Suprapubic skin (tissue), 4 donors: Measurements from ENCODE around the gene AKAP8L. TPM values are rescaled to one million over a fixed set of nuclear protein-coding genes. Genes with fewer than 3 reads are reported as not detected.

ENCODE experiments used
- DNase-seq, 2 donors: peaks; one replicate each; pipeline ENCODE4 v3.0.0-alpha.2; 2019; ENCODE audit warnings: low spot score in 2 of 2
- H3K27ac ChIP-seq: fragments of 200-600 bp; sonication (generic); one replicate; pipeline ENCODE4 v1.5.1; 2019
- H3K27me3 ChIP-seq: fragments of 200-600 bp; sonication (generic); one replicate; pipeline ENCODE4 v1.5.1; 2019
- H3K36me3 ChIP-seq: fragments of 200-600 bp; sonication (generic); one replicate; pipeline ENCODE4 v1.5.1; 2019
- H3K4me1 ChIP-seq: fragments of 200-600 bp; sonication (generic); one replicate; pipeline ENCODE4 v1.5.1; 2019
- H3K4me3 ChIP-seq: fragments of 200-600 bp; sonication (generic); one replicate; pipeline ENCODE4 v1.5.1; 2019; ENCODE audit warnings: mild to moderate bottlenecking
- H3K9me3 ChIP-seq: fragments of 200-600 bp; sonication (generic); one replicate; pipeline ENCODE4 v1.5.1; 2019
- CTCF ChIP-seq, 2 donors: fragments of 200-600 bp in 1 of 2; fragments of 450-650 bp in 1 of 2; sonication (generic) in 1 of 2; IDR thresholded peaks; one replicate each; pipeline ENCODE4 v1.5.1; 2016 to 2019; ENCODE audit warnings: antibody characterized with exemption in 2 of 2, mild to moderate bottlenecking in 1 of 2, moderate library complexity in 1 of 2
- EP300 ChIP-seq: sonication (generic); formaldehyde crosslinking; IDR thresholded peaks from one replicate; pipeline ENCODE4 v1.6.1; 2017; ENCODE audit warnings: antibody characterized with exemption
- POLR2A ChIP-seq, 2 donors: fragments of 450-650 bp; IDR thresholded peaks; one replicate each; pipeline ENCODE4 v1.6.1; 2017; ENCODE audit warnings: antibody characterized with exemption in 2 of 2, mild to moderate bottlenecking in 2 of 2, moderate library complexity in 2 of 2
- POLR2AphosphoS5 ChIP-seq, 3 donors: sonication (generic); formaldehyde crosslinking; IDR thresholded peaks; one replicate each; pipeline ENCODE4 v1.6.1; 2017; ENCODE audit warnings: antibody characterized with exemption in 3 of 3
- WGBS: methylation state at CpG from one replicate; pipeline ENCODE4 v1.1.5; 2018; 5-methylcytosine and 5-hydroxymethylcytosine counted together
- total RNA-seq, 4 donors: library from RNA; depleted of rRNA; stranded (reverse); fragments of >200 nt; gene quantifications; one replicate each; pipeline ENCODE4 v1.1.0, GENCODE V29; 2016

AKAP8L gene
- total RNA-seq, 4 donors from 2014 or later: 97.5 to 259 (median 118) TPM

- H3K36me3 ChIP-seq: peaks cover 12% of the 10 kb centered on the region
- H3K4me1 ChIP-seq: peaks cover 61% of the 10 kb centered on the region
- peak overlapping the region; percentile 92 for H3K27ac ChIP-seq
- H3K27me3 ChIP-seq: no peaks in the 10 kb centered on the region
- no peak for TF ChIP-seq EP300
- TF ChIP-seq POLR2A (IDR thresholded peaks at IDR 0.05): no peak
- no peak for TF ChIP-seq POLR2AphosphoS5 (IDR thresholded peaks at IDR 0.05)
- TF ChIP-seq CTCF (IDR thresholded peaks at IDR 0.05): no peak
- no peaks in the 10 kb centered on the region for H3K9me3 ChIP-seq
- 0% methylated on average over 21 of the region's 22 CpGs for WGBS
- peak in 1 of 2 donors; percentile 74 for DNase-seq
- H3K4me3 ChIP-seq: peak overlapping the region; percentile 65
Measured at GRCh38 chr19:15378534-15379082, 40.2 kb downstream of the AKAP8L start.

GRCh38 chr19:15374796-15375440 is 43.9 kb downstream of the AKAP8L start:
- Histone ChIP-seq H3K27ac (peak overlapping the region; percentile 52), H3K4me3 (peak overlapping the region; percentile 11), H3K36me3 (peaks cover 48% of the 10 kb centered on the region), H3K9me3 (no peaks in the 10 kb centered on the region), H3K4me1 (peaks cover 48% of the 10 kb centered on the region), H3K27me3 (no peaks in the 10 kb centered on the region)
- TF ChIP-seq CTCF (IDR thresholded peaks at IDR 0.05): no peak
- no peak for TF ChIP-seq POLR2AphosphoS5 (IDR thresholded peaks at IDR 0.05)
- no peak for TF ChIP-seq EP300
- no peak for TF ChIP-seq POLR2A (IDR thresholded peaks at IDR 0.05)
- DNase-seq: no peak
- 57% methylated on average over 10 of the region's 24 CpGs for WGBS

- H3K4me3 ChIP-seq: peak overlapping the region; percentile 11
- no peaks in the 10 kb centered on the region for H3K9me3 ChIP-seq
- peaks cover 48% of the 10 kb centered on the region for H3K4me1 ChIP-seq
- no peaks in the 10 kb centered on the region for H3K27me3 ChIP-seq
- DNase-seq: no peak
- peak overlapping the region; percentile 52 for H3K27ac ChIP-seq
- no CpG with 5 or more reads among the region's 21 CpGs for WGBS
- peaks cover 55% of the 10 kb centered on the region for H3K36me3 ChIP-seq
- no peak for TF ChIP-seq EP300
- no peak for TF ChIP-seq POLR2AphosphoS5 (IDR thresholded peaks at IDR 0.05)
- TF ChIP-seq CTCF (IDR thresholded peaks at IDR 0.05): no peak
- TF ChIP-seq POLR2A (IDR thresholded peaks at IDR 0.05): no peak
Measured at GRCh38 chr19:15374105-15374651, 44.6 kb downstream of the AKAP8L start.

GRCh38 chr19:15373644-15374043 is 45.1 kb downstream of the AKAP8L start:
- WGBS: 80% methylated on average over 9 of the region's 22 CpGs
- Histone ChIP-seq H3K27me3 (no peaks in the 10 kb centered on the region), H3K4me1 (peaks cover 48% of the 10 kb centered on the region), H3K9me3 (no peaks in the 10 kb centered on the region), H3K27ac (peak overlapping the region; percentile 52), H3K36me3 (peaks cover 60% of the 10 kb centered on the region), H3K4me3 (peak overlapping the region; percentile 11)
- TF ChIP-seq CTCF (IDR thresholded peaks at IDR 0.05) (no peak), POLR2AphosphoS5 (IDR thresholded peaks at IDR 0.05) (no peak), POLR2A (IDR thresholded peaks at IDR 0.05) (no peak), EP300 (no peak)
- no peak for DNase-seq

- no peak for TF ChIP-seq POLR2AphosphoS5 (IDR thresholded peaks at IDR 0.05)
- TF ChIP-seq EP300: no peak
- no peak for TF ChIP-seq CTCF (IDR thresholded peaks at IDR 0.05)
- no peak for TF ChIP-seq POLR2A (IDR thresholded peaks at IDR 0.05)
- Histone ChIP-seq H3K9me3 (no peaks in the 10 kb centered on the region), H3K27ac (no peak overlapping the region), H3K36me3 (peaks cover 68% of the 10 kb centered on the region), H3K27me3 (no peaks in the 10 kb centered on the region), H3K4me3 (no peak overlapping the region), H3K4me1 (peaks cover 44% of the 10 kb centered on the region)
- 86% methylated on average over 10 of the region's 30 CpGs for WGBS
- no peak for DNase-seq
Measured at GRCh38 chr19:15372891-15373301, 45.9 kb downstream of the AKAP8L start.
